HepG2 (cell line): ENCODE results near the gene PSMB10. TPM values are rescaled to one million over a fixed set of nuclear protein-coding genes. Genes with fewer than 3 reads are reported as not detected.

ENCODE experiments used
- ATAC-seq: fragments of 200-7000 bp; cut with Tn5 transposase; 3 replicates; pipeline ENCODE4 v1.9.1; 2020; ENCODE audit warnings: mild to moderate bottlenecking, moderate library complexity
- BruUV-seq: library from RNA; stranded (reverse); fragments of 400-500 nt; replicated peaks from 2 replicates; lab custom pipeline; 2021; lab: Mats Ljungman, UMichigan
- CTCF ChIA-PET: fragments of 300-600 bp; formaldehyde crosslinking; extraction: SDS; loops from one replicate; lab custom pipeline; 2021; ENCODE audit warnings: low total read pairs, inconsistent platforms, low intra/inter-chr PET ratio; lab: Yijun Ruan, JAX
- POLR2A ChIA-PET: fragments of 350-600 bp; sonication (Branson Sonifier 250); formaldehyde crosslinking; loops from one replicate; lab custom pipeline; 2020; ENCODE audit warnings: antibody characterized with exemption, inconsistent platforms; lab: Yijun Ruan, JAX
- DNase-seq: peaks from one replicate; pipeline ENCODE4 v3.0.0-alpha.2; 2015; ENCODE audit warnings: low spot score
- FAIRE-seq: peaks from 3 replicates; lab custom pipeline; 2011; peaks lifted over from hg19 to GRCh38; lab: Jason Lieb, UNC
- H2AFZ ChIP-seq: one replicate; pipeline ENCODE4 v1.6.1; 2011; ENCODE audit warnings: low read length, inconsistent platforms
- H3K27ac ChIP-seq: fragments of 300-600 bp; 3 replicates; pipeline ENCODE4 v1.8.0; 2011; ENCODE audit warnings: mixed run types, mild to moderate bottlenecking, mixed read lengths, low read length, inconsistent platforms; ENCODE audit not compliant: insufficient read depth; ENCODE audit errors: extremely low read length
- H3K27me3 ChIP-seq, 2 experiments: fragments of 200-600 bp in 1 of 2; 2 replicates in 1 of 2; 3 replicates in 1 of 2; pipeline versions ENCODE4 v1.6.0 to v1.8.0; 2011; ENCODE audit warnings: low read length in 2 of 2, mild to moderate bottlenecking in 2 of 2, moderate library complexity in 2 of 2, inconsistent platforms in 1 of 2; ENCODE audit not compliant: insufficient read depth in 2 of 2, control insufficient read depth in 1 of 2
- H3K36me3 ChIP-seq, 2 experiments: fragments of 200-600 bp in 1 of 2; replicated peaks in 1 of 2; 2 replicates in 1 of 2; 3 replicates in 1 of 2; pipeline versions ENCODE4 v1.5.1 to v1.8.0; 2011; ENCODE audit warnings: low read length in 2 of 2, inconsistent platforms in 1 of 2; ENCODE audit not compliant: insufficient read depth in 2 of 2, control insufficient read depth in 1 of 2
- H3K4me1 ChIP-seq: 2 replicates; pipeline ENCODE4 v1.5.1; 2012; ENCODE audit warnings: low read length, inconsistent platforms; ENCODE audit not compliant: insufficient read depth
- H3K4me2 ChIP-seq: 2 replicates; pipeline ENCODE4 v1.6.0; 2011; ENCODE audit warnings: low read depth, low read length, inconsistent platforms
- H3K4me3 ChIP-seq, 3 experiments: fragments of 200-600 bp in 1 of 3; sonication (generic), shearing (Covaris generic) in 1 of 3; replicated peaks in 1 of 3; 2 replicates each; pipeline ENCODE4 v1.5.1; 2011 to 2016; ENCODE audit warnings: low read length in 3 of 3, inconsistent platforms in 2 of 3, low read depth in 2 of 3, mild to moderate bottlenecking in 2 of 3, control low read depth in 1 of 3, mixed read lengths in 1 of 3; ENCODE audit not compliant: insufficient read depth in 1 of 3
- H3K79me2 ChIP-seq: one replicate; pipeline ENCODE4 v1.6.1; 2011; ENCODE audit warnings: low read length, inconsistent platforms; ENCODE audit not compliant: insufficient read depth
- H3K9ac ChIP-seq: 2 replicates; pipeline ENCODE4 v1.6.0; 2011; ENCODE audit warnings: mild to moderate bottlenecking, low read depth, low read length, inconsistent platforms; ENCODE audit not compliant: insufficient read depth
- H3K9me3 ChIP-seq: 2 replicates; pipeline ENCODE4 v1.5.1; 2012; ENCODE audit warnings: mild to moderate bottlenecking, low read length
- H4K20me1 ChIP-seq: 2 replicates; pipeline ENCODE4 v1.6.0; 2011; ENCODE audit warnings: inconsistent platforms, mild to moderate bottlenecking, low read length, moderate library complexity; ENCODE audit not compliant: insufficient read depth
- AGO2 ChIP-seq: fragments of 200-400 bp; formaldehyde crosslinking; optimal IDR thresholded peaks from 2 replicates; pipeline ENCODE3; 2017; ENCODE audit warnings: mild to moderate bottlenecking, low read depth, low read length, moderate library complexity
- HNRNPUL1 ChIP-seq: fragments of 200-400 bp; formaldehyde crosslinking; IDR thresholded peaks from 2 replicates; pipeline ENCODE4 v1.6.1; 2017; ENCODE audit warnings: low read depth, mild to moderate bottlenecking, low read length, moderate library complexity
- IRX3 ChIP-seq: sonication (generic); formaldehyde crosslinking; IDR thresholded peaks from 2 replicates; pipeline ENCODE4 v1.8.1; 2023; ENCODE audit warnings: mild to moderate bottlenecking, low read depth, missing genetic modification reagents, borderline replicate concordance
- POGZ ChIP-seq: sonication (generic); formaldehyde crosslinking; IDR thresholded peaks from 2 replicates; pipeline ENCODE4 v1.4.0; 2020; ENCODE audit warnings: mild to moderate bottlenecking, missing genetic modification reagents
- PRDM10 ChIP-seq: sonication (generic); formaldehyde crosslinking; IDR thresholded peaks from 2 replicates; pipeline ENCODE4 v1.4.0; 2020; ENCODE audit warnings: low read depth, missing genetic modification reagents
- TAF1 ChIP-seq: sonication (generic); formaldehyde crosslinking; IDR thresholded peaks from 2 replicates; pipeline ENCODE4 v1.4.0; 2020; ENCODE audit warnings: missing genetic modification reagents
- ZFP36L1 ChIP-seq: sonication (generic); formaldehyde crosslinking; IDR thresholded peaks from 2 replicates; pipeline ENCODE4 v1.8.0; 2022; ENCODE audit warnings: mild to moderate bottlenecking, missing genetic modification reagents, moderate library complexity
- ZIK1 ChIP-seq: sonication (generic); formaldehyde crosslinking; IDR thresholded peaks from 2 replicates; pipeline ENCODE4 v1.5.0; 2020; ENCODE audit warnings: mild to moderate bottlenecking, low read depth, missing genetic modification reagents, borderline replicate concordance
- ZMYM4 ChIP-seq: sonication (generic); formaldehyde crosslinking; IDR thresholded peaks from 2 replicates; pipeline ENCODE4 v1.8.1; 2023; ENCODE audit warnings: mild to moderate bottlenecking, missing genetic modification reagents
- ZNF432 ChIP-seq: sonication (generic); formaldehyde crosslinking; IDR thresholded peaks from 2 replicates; pipeline ENCODE4 v1.5.0; 2020; ENCODE audit warnings: missing genetic modification reagents, mild to moderate bottlenecking, borderline replicate concordance
- ZNF501 ChIP-seq: sonication (generic); formaldehyde crosslinking; IDR thresholded peaks from 2 replicates; pipeline ENCODE4 v1.5.1; 2020; ENCODE audit warnings: mild to moderate bottlenecking, moderate library complexity, missing genetic modification reagents
- ZNF687 ChIP-seq: sonication (generic); formaldehyde crosslinking; IDR thresholded peaks from 2 replicates; pipeline ENCODE4 v1.5.1; 2020; ENCODE audit warnings: mild to moderate bottlenecking, missing genetic modification reagents, moderate library complexity
- WGBS: methylation state at CpG from one replicate; pipeline ENCODE4 v1.1.6; 2017; ENCODE audit warnings: low lambda C conversion rate; 5-methylcytosine and 5-hydroxymethylcytosine counted together
- in situ Hi-C: cut with HindIII; loops from 2 replicates; pipeline ENCODE4 v1.10.0; 2017; ENCODE audit warnings: low pct_unique_long_range_greater_than_20kb; ENCODE audit not compliant: extremely low pct_ligation_motif_present
- intact Hi-C: fragments of 100-400 bp; cut with micrococcal nuclease; formaldehyde crosslinking; loops from one replicate; pipeline ENCODE4 v1.10.0; 2022; ENCODE audit not compliant: unreplicated experiment
- polyA plus RNA-seq, 8 experiments: library from polyadenylated mRNA; depleted of rRNA in 3 of 8; stranded (reverse) in 7 of 8; unstranded in 1 of 8; fragments of >200 nt; fragmentation: Illumina TruSeq in 4 of 8; extraction: Trizol in 4 of 8; gene quantifications; 2 replicates each; pipeline versions ENCODE4 v1.2.1 to v1.2.3, GENCODE V29; 2011 to 2016; ENCODE audit warnings: low read depth in 4 of 8, missing spikeins in 1 of 8, mixed read lengths in 1 of 8; ENCODE audit not compliant: insufficient read depth in 1 of 8
- total RNA-seq, 5 experiments: library from RNA; depleted of rRNA; stranded (reverse); fragments of >200 nt; fragmentation: Illumina TruSeq; extraction: Trizol; gene quantifications; 2 replicates each; pipeline ENCODE4 v1.2.3, GENCODE V29; 2016; ENCODE audit warnings: low read depth in 1 of 5
- TF ChIP-seq, protein P1 (sequence below): sonication (generic); formaldehyde crosslinking; IDR thresholded peaks from 2 replicates; pipeline ENCODE4 v1.5.1; 2020; ENCODE audit warnings: missing genetic modification reagents, mild to moderate bottlenecking, borderline replicate concordance

Gene PSMB10
- total and polyA plus RNA-seq, 2 of the 13 experiments (the other 11 are each of a cell fraction or from before 2014, with no cell fraction given), result 12.7 to 65.9 TPM

DNA sequence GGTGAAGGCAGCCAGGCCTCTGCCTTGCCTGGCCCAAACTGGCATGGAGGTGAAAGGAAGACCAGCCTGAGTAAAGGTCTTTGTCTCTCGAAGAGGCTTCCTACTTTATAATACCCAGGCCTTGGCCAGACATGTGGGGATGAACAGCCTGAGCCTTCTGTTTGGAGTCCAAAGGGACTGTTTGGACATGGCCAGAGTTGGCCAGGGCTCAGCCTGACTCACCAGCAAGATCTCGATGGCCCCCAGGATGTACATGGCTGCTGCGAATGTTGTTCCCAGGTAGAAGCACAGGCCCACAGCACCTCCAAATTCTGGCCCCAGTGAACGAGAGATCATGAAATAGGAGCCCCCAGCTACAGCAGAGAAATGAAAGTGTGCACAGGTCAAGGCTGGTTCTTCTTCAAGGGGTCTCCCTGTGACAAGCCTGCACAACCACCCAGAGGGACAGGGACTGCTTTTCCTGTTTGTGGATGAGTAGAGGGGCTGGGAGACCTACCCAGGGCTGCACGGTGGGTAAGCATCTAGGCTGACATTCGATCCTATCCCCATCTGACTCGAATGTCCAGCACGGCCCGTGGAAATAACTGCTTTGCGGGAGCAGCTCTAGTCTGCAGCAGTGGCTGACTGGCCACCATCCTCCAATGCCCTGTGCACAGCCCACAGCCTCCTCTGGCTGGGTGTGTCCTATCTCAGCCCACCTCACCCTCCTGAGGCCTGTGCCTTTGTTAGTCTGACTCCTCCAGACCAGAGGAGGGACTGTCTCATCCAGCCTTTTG is 18.0 kb upstream of the PSMB10 start:
- 88% methylated on average over 10 of the region's 10 CpGs for WGBS
- H3K4me3 ChIP-seq, result no peak overlapping the region
- ChIA-PET CTCF (no interaction called here), POLR2A (interaction anchor here (1.5 to 4.1 kb wide), 3 partner anchors 10 to 11 kb away, joined by 3 to 16 read pairs (median 9); no protein-coding TSS in a partner anchor)
- ATAC-seq, result peak; percentile 69
- no peaks in the 10 kb centered on the region for H3K9me3 ChIP-seq
- no peak for DNase-seq
- peaks cover 17% of the 10 kb centered on the region for H3K4me1 ChIP-seq
- peaks cover 56 to 77% of the 10 kb centered on the region in 2 experiments for H3K36me3 ChIP-seq
- no TSS peak for BruUV-seq
- peak overlapping the region; percentile 18 for H3K27ac ChIP-seq
- peak; percentile 23 for FAIRE-seq
- H2AFZ ChIP-seq, result no peak overlapping the region
- in situ Hi-C loops, result no loop called here
- no peaks in the 10 kb centered on the region for H3K27me3 ChIP-seq
- intact Hi-C loops, result no loop called here
- H3K79me2 ChIP-seq, result no peaks in the 10 kb centered on the region
- no peak overlapping the region for H3K9ac ChIP-seq
- no peak overlapping the region for H3K4me2 ChIP-seq
- no peaks in the 10 kb centered on the region; the same call in 1 of the 2 replicates for H4K20me1 ChIP-seq
- TF ChIP-seq IRX3 (no peak), ZIK1 (CRISPR knock-in tag) (no peak), ZNF687 (CRISPR knock-in tag) (peak; percentile 76), AGO2 (peak; percentile 48), ZMYM4 (no peak), ZNF432 (0 out of 2 replicates have a peak, but pooled peaks have one; percentile 35), POGZ (CRISPR knock-in tag) (no peak), PRDM10 (CRISPR knock-in tag) (no peak), HNRNPUL1 (no peak), ZFP36L1 (CRISPR knock-in tag) (no peak), ZNF501 (CRISPR knock-in tag) (peak; percentile 19; the same call in 1 of the 2 replicates), TAF1 (CRISPR knock-in tag) (no peak)
- TF ChIP-seq, protein P1, sequence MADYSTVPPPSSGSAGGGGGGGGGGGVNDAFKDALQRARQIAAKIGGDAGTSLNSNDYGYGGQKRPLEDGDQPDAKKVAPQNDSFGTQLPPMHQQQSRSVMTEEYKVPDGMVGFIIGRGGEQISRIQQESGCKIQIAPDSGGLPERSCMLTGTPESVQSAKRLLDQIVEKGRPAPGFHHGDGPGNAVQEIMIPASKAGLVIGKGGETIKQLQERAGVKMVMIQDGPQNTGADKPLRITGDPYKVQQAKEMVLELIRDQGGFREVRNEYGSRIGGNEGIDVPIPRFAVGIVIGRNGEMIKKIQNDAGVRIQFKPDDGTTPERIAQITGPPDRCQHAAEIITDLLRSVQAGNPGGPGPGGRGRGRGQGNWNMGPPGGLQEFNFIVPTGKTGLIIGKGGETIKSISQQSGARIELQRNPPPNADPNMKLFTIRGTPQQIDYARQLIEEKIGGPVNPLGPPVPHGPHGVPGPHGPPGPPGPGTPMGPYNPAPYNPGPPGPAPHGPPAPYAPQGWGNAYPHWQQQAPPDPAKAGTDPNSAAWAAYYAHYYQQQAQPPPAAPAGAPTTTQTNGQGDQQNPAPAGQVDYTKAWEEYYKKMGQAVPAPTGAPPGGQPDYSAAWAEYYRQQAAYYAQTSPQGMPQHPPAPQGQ (CRISPR knock-in tag), result no peak
